8988T (cell line): ENCODE results near the gene ATM.
"Not testable (repeated sequence)": the region's sequence is repeated elsewhere in the genome, so short reads cannot be mapped to it uniquely, and the experiment has no call there.

Experiments
- DNase-seq: peaks from one replicate; pipeline ENCODE4 v3.0.0; 2011

The ATM gene

DNA sequence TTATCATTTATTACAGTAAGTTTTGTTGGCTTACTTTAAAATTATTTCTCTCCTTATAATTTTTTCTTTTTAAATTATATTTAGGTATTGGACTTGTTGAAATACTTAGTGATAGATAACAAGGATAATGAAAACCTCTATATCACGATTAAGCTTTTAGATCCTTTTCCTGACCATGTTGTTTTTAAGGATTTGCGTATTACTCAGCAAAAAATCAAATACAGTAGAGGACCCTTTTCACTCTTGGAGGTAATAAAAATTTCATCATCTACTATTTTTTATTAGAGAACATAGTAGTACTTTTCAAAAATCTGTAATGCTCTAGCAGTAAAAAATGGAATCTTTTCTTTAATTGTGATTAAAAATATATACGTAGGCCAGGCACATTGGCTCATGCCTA, 70.4 kb downstream of the ATM start:
- DNase-seq: no peak

DNA sequence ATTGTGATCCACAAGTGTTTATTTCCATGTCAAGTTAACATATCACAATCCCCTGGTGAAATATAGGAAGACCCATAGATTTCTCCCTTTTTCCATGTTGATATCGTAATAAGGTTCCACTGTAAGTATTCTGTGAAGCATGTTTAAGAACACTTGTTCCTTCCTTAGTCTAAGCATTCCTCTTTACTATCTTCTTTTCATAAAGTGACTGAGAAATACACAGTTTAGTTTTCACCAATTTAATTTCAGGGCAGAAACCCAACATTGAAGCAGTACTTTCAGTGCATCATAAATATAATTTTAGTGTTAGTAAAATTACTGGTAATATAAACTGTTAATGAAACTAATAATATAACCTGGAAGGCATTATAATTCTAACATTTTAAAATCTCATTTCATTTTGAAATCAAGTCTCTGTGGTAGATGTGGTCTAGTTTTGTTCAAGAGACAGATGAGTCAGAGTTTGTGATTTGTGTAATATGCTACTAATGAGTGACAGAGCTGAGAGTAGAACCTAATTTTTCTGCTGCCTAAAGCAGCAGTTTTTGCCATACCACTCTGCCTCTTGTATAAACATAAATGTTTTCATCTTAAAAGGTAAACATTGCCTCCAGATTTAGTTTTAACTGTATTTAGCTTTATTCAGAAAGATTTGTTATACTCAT, 79.4 kb downstream of the ATM start:
- DNase-seq: no peak

DNA sequence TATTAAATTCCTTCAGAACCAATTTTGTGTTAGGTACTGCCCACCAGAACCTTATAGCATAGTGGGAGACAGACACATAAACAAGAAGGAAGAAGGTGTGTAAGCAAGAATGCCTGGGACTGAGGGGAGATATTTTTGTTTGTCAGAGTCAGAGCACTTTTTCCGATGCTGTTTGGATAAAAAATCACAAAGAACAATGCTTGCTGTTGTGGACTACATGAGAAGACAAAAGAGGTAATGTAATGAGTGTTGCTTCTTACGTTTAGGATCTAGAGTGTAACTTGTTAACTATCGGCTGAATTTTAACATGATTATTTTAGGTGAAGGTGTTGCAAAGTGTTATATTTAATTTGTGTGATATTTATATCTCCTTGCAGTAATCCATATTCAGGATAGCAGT, 84.9 kb downstream of the ATM start:
- DNase-seq: no peak

DNA sequence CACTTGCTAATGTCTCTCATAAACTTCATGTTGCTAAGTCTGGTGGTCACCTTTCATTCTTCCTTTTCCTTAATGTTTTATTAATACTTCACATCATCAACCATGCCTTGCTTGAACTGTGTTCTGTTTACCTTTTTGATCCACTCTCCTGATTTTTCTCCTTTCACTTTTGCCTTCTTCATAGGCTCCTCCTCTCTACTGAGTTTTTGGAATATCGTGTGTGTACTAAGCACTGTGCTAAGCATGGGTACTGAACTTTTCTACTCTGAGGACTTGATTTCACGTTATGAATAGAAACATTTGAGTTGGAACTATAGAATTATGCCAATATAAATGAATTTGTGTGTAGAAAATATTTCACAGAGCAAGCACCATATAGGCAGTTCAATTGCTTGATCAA, 90.6 kb downstream of the ATM start:
- DNase-seq: no peak

DNA sequence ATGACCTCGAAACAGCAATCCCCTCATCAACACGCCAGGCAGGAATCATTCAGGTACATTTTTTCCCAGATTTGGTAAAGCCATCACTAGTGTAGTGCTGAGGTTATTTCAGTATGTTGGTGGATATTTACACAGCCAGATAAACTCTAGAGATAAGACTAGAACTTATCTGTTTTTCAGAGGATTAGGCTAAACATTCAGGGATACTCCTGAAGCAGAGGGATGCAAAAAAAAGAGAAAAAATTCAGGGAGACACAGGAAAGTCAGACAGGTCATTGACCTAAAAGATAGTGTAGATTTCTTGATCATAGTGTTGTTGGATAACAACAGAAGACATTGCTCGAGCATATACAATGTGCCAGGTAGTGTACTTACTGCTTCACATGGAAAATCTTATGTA, 93.2 kb downstream of the ATM start:
- DNase-seq: no peak

DNA sequence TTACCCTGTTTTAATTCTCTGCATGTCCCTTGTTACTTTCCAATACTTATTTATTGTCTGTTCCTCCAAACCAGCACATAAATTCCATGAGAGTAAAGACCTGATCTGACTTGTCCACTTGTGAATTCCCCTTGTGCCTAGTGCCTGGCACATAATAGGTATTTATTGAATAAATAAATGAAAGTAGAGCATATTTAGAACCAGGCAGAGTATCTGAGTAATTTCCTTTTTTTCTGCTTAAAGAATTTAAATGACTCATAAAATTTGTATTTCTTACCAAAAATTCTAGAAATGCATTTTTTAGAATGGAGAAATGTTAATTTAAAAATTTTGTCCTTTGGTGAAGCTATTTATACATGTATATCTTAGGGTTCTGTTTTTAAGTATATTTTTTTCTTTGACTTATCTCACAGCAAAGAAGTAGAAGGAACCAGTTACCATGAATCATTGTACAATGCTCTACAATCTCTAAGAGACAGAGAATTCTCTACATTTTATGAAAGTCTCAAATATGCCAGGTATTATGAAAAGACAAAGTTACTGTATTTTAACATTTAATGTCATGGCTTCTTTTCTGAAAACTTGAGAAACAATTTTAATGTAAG, 96.8 kb downstream of the ATM start:
- no peak for DNase-seq

DNA sequence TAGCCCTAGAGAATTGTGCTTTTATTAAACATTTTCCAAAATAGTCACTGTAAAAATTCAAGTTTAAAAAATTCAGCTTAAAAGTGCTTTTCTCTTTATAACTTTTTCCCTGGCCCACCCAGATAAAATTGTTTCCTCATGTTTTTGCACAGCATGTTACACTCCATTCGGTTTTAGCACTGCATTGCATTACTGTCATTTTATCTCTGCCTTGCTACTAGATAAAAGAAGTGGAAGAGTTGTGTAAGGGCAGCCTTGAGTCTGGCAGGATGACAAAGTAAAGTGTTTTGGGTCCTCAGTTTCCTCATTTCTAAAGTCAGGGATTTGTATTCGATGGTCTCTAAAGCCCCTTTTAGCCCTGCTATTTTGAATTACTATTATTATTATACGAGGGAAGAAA, 99.8 kb downstream of the ATM start:
- DNase-seq: no peak

DNA sequence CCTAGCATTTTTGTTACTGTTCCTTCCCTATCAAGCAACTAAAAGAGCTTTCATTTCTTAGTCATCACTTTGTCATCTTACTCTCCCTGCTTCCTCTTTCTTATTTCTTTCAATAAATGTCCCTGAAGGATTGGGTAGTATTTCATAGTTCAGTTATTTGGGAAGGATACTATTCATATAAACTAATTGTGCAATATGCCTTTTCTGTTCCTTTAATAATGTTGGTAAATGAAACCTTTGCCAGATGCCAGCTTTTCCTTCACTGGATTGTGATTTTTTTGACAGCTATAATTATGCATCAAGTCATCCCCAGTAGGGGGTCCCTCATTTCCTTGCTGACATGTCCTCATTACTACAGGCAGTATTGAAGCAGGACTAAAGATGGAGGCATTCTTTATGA, 101.7 kb downstream of the ATM start:
- DNase-seq: no peak

DNA sequence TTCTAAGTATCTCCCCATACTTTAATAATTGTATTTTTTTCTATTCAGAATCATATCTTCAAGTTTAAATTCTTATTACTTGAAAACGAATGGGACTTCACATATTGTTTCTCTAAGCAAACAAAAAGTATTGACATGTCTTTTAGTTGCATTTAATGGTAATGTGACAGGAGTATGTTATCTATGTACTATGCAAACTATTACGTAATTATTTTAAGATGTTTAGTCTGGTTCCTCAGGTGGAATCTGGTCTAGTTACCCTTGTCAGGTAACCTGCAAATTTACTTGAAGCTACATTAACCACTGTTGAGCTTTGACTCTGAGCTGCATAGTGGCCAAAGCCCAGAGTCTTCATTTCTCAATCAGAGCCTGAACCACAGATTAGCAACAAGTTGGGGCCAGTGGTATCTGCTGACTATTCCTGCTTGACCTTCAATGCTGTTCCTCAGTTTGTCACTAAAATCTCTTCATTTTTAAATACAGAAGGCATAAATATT, 110.6 kb downstream of the ATM start:
- no peak for DNase-seq

DNA sequence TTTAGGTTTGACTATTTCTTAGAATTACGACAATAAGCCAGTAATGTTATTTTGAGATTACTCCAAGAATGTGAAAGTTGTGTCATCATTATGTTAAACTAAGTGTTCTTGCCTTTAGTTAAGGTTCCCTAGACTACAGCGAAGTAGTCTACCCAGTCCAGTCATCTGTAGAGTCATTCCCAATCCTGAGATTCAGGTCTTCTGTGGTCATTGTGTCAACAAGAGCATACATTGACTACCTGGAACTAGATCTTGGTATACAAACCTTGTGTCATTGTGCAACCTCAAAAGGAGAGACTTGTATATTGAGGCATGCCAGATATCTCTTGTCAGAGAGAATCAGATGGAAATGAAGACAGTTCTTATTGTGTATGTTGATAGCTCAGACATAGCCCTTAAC, 115.9 kb downstream of the ATM start:
- DNase-seq: no peak

DNA sequence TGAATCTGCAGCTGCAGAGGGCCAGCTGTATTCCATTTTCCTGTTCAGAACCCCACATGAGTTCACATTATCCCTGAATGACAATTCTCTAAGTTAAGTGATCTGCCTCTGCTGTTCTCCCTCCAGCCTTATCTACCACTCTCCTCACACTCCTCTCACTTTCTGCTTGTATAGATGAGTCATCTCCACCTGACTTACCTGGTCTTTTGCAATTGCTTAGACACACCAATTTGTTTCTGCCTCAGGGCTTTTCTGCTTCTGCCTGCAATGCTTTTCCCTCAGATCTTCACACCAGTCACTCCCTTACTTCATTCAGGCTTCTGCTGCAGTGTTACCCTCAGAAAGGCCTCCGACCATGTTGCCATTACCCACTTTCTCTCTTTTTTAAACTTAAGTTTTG, 118.1 kb downstream of the ATM start:
- no peak for DNase-seq

DNA sequence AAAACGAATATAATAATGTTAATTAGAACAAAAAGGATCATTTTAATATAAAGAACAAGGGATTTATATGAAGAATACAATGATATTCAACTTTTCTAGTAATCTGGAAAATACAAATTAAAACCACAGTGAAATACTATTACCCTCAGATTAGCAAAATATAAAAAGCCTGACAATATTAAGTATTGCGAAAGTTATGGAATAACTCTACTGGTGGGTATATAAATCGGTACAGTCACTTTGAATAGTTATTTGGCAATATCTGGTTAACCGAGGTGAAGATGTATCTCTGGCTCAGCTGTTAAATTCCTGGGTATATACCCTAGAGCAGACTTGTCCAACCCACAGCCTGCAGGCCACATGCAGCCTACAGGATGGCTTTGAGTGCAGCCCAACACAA, 118.8 kb downstream of the ATM start:
- no peak for DNase-seq

DNA sequence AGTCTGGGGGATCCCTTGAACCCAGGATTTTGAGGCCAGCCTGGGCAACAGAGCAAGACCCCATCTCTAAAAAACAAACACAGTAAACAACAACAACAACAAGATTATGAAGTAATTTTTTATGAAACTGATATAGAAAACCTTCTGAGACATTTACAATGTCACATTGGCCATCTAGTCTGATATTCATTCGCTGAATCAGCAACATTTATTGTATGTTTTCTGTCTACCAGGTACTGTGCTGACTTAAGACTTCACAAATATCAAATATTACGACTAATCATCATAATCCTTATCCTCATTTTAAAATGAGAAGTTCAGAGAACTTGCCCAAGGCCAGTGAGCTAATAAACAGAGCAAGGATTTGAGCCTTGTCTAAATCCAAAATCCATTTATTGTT, 120.8 kb downstream of the ATM start:
- DNase-seq: no peak

DNA sequence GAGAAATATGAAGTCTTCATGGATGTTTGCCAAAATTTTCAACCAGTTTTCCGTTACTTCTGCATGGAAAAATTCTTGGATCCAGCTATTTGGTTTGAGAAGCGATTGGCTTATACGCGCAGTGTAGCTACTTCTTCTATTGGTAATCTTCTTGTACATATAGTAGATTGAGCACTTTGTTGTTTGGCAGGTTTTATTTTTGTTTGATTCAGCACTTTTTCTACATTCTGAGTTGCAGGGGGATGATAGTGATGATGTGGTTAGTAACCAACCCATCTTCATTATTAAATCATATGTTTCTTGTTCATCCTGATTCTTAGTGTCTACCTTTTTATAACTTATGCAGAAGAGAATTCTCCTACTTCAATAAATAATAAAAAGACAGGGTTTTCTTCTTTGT, 122.9 kb downstream of the ATM start:
- DNase-seq: no peak

DNA sequence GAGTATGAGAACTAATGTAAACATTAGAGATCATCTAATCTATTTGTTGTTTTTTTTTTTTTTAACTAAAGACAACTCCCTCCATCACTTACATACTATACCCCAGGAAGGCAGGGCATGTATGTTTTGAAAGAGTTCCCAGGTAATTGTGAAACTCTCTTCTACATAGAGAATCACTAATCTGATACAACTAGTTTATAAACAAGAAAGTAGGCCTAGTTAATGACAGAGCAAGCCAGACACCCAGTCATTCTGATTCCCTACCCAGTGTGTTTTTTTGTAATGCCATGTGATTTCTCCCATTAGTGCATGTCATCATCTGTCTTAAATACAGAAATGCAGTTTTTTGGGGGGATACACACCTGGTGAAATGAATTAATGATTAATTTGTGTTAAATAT, 123.6 kb downstream of the ATM start:
- no peak for DNase-seq

DNA sequence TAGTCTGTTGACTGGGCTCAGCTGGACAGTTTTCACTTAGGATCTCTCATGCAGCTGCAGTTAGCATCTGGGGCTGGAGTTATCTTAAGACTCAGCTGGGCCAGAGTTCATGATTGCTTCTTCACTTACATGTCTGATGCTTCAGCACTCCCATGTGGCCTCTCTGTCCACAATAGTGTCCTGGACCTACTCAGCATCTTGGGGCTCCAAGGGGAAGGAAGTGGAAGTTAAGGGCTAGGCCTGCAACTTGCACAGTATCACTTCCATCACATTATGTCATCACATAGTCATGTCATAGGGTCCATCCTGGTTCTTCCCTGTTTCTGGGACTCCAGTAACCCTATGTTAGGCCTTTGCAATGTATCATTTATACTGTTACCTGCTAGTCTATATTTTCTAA, 128.6 kb downstream of the ATM start:
- no peak for DNase-seq

DNA sequence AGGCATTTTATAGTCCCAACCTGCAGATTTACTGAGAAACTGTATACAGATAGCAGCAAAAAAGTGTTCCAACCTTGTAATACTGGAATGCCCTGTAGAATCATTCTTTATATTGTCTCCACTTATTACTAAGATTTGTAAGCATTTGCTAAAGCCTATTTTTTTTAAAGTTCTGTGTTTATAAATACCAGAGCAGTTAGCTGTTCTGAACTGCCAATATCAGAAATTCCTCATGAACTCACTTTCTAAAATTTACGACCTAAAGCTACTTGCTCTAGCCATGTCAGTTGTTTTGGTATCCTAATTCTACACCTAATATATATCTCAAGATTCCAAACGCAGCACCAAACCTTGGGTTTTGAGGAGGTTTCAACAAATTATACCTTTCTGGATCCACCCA, 141.3 kb downstream of the ATM start:
- no peak for DNase-seq

DNA sequence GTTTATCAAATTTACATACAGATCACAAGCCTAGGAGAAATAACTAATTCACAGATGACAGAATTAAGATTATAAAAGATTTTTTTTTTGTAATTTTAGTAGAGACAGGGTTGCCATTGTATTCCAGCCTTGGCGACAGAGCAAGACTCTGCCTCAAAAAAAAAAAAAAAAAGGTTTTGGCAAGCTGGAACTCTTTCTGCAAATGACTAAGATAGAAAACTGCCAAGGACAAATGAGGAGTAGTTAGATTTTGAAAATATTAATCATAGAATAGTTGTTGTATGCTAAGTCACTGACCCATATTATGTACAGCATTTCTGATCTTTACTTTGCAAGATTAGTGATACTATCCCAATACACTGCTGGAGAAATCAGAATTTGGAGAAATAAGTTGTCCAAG, 145.3 kb downstream of the ATM start:
- DNase-seq: no peak

DNA sequence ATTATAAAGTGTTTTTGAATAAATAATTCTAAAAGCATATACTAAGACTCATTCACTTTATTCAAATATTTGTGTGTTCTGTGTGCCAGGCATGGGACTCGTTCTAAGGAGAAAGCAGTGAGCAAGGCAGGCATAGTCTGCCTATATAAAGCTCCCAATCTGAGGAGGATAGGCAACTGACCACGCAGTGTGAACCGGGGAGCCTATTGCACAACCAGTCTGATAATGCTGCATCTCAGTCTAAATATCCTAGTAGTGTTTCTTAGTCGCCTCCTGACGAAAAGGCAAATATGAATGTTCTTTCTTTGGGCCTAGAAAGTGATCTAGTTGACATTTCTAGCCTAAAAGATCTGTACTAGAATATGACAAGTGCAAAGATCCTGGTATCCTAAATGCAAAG, 146.2 kb downstream of the ATM start:
- DNase-seq: no peak

DNA sequence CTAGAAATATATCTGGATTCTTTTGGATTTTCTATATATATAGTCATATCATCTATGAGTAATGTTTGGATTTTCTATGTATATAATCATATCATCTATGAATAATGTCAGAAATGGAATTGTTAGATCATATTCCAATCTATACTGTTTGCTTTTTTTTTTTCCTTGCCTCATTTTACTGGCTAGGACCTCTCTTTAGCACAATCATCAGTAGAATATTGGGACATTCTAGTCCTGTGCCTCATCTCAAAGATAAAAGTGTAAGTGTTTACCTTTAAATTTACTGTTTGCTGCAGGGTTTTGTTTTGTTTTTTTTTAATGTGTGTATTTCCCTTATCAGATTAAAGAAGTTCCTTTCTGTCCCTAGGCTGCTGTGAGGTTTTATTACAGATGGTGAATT, 147.4 kb downstream of the ATM start:
- DNase-seq: no peak

DNA sequence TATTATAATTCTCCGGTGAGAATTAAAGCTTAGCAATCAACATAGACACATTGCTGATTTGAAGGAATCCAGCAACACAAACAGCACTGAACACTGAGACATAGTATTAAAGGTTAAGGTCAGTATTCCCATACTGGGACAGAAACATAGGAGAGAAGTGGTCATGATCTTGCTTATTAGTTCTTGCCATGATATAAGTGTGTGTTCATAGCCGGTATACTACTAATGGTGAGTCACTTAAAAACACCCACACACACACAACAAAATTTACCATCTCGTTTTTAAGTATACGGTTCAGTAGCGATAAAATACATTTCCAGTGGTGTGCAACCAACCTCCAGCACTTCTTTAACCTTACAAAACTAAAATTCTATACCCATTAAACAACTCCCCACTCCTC, 148.1 kb downstream of the ATM start:
- DNase-seq: no peak

DNA sequence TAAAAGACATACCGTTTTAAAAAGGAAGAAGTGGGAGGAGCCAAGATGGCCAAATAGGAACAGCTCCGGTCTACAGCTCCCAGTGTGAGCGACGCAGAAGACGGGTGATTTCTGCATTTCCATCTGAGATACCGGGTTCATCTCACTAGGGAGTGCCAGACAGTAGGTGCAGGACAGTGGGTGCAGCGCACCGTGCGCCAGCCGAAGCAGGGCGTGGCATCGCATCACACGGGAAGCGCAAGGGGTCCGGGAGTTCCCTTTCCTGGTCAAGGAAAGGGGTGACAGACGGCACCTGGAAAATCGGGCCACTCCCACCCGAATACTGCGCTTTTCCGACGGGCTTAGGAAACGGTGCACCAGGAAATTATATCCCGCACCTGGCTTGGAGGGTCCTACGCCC, 150.6 kb downstream of the ATM start:
- not testable (repeated sequence) for DNase-seq

DNA sequence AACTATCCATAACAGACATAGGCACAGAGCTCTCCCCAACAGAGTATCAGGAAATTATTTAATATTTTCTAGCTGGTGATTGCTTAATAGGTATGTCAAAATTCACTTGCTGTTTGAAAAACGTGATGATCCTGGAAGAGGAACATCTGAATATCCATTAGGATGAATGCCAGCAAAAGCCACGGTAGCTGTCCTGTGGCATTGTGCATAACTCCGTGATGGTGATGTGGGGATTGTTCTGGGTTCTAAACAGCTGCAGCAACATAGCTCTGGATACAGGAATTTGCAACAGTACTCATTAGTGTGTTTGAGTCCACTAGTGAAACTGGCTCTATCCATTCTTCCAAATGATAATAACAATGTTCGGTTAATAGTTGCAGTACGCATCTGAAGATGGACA, 165.7 kb downstream of the ATM start:
- no peak for DNase-seq

DNA sequence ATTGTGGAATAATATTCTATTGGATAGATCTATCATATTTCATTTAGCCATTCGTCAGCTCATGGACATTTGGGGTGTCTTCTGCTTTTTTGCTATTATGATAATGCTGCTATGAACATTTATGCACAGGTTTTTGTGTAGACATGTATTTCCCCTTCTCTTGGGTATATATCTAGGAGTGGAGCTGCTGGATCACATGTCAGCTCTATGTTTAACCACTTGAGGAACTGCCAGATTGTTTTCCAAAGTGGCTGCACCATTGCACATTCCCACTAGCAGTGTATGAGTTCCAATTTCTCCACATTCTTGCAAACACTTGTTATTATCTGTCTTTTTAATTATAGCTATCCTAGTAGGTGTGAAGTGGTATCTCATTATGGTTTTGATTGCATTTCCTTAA, 169.5 kb downstream of the ATM start:
- DNase-seq: no peak

DNA sequence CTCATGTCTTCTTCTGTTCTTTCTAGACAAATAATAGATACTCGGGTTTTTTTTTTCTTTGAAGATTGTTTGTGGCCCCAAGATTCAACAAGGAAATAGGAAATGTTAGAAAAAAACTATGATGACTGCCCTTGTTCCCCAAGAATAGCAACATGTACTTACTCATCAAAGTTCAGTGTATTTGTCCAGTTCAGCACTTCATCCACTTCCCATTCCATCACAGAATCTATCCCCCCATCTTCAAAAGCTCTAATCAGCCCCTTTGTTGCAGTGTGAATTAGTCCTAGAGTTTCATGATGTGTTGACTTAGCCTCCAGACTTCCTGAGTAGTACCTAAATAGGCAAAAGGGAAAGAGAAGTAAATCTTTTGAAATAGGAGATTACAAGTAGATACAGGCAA, 170.2 kb downstream of the ATM start:
- no peak for DNase-seq
